ENCODE results near the gene SDSL.

Gene SDSL

DNA sequence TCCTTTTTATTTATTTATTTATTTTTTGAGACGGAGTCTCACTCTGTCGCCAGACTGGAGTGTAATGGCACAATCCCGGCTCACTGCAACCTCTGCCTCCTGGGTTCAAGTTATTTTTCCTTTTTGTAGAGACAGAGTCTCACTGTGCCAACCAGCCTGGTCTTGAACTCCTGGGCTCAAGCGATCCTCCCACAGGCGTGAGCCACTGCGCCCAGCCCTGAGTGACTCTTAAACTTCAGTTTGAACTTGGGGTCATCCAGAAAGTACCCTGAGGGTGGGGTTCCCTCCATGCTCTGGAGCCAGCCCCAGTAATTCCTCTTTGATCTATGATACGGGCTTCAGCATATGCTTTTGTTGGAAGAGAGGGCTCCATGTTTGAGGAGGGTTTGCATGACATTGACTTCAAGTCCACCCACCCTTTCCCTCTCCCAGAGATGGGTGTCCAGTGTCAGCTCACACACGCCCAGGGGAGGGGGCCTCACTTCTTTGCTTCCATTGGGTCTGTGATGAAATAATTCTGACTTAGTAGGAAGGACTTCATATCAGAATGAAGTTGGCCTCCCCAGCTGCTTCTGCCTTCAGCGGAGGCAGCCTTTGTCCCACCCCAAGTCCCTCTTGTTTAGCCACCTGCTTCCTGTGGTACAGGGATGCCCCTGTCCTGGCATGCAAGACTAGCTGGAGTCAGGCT lies 30.4 kb upstream of the SDSL start:
- no peak overlapping the region for H3K27ac ChIP-seq
- TF ChIP-seq, protein P1, sequence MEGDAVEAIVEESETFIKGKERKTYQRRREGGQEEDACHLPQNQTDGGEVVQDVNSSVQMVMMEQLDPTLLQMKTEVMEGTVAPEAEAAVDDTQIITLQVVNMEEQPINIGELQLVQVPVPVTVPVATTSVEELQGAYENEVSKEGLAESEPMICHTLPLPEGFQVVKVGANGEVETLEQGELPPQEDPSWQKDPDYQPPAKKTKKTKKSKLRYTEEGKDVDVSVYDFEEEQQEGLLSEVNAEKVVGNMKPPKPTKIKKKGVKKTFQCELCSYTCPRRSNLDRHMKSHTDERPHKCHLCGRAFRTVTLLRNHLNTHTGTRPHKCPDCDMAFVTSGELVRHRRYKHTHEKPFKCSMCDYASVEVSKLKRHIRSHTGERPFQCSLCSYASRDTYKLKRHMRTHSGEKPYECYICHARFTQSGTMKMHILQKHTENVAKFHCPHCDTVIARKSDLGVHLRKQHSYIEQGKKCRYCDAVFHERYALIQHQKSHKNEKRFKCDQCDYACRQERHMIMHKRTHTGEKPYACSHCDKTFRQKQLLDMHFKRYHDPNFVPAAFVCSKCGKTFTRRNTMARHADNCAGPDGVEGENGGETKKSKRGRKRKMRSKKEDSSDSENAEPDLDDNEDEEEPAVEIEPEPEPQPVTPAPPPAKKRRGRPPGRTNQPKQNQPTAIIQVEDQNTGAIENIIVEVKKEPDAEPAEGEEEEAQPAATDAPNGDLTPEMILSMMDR (conservative IDR thresholded peaks at IDR 0.05) = no peak
- TF ChIP-seq ZFX (IDR thresholded peaks at IDR 0.05) = no peak

DNA sequence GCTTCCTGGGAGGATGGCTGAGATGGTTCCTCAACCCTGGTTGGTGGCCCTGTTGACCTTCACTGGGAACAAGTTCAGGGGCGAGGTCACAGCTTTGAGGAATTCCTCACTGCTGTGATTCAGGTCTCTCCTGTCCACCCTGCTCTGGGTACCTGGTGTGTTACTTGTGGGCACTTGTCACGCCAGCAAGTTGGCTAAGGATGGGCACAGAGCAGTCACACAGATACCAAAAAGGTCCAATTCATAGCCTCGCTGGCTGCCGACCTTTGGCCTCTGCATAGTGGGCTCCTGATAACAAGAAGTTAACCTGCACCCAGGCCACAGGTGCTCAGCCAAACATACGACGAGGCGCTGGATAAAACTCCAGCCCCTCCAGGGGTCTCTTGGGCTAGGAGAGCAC lies 29.7 kb upstream of the SDSL start:
- no peak overlapping the region for H3K27ac ChIP-seq
- TF ChIP-seq ZFX (IDR thresholded peaks at IDR 0.05) = no peak
- TF ChIP-seq, protein P1 (conservative IDR thresholded peaks at IDR 0.05) = no peak

DNA sequence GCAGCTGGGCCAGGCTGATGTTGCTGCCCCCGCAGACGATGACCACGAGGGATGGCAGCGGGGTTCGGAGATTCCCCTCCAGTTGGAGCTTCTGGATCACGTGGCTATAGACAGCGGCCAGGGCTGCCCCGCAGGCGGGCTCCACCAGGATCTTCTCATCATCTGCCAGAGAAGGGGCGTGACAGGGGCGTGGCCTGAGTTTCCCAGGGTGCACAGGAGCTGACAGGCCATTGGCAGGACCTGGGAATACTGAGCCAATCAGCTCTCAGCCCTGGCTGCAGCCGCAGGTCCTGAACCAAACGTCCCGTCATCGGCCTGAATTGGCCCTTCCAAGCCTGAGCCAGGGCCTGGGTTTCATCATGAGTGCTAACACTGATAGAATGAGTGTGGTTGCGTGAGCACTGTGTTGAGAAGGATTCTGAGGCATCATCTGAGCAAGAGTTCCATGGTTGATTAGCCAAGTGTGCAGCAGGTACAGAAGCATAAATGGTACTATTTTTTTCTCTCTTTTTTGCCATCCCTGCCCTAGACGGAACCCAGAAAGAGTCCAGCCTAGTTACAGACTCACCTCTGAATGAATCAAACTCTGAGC lies 29.1 kb upstream of the SDSL start:
- TF ChIP-seq ZFX (IDR thresholded peaks at IDR 0.05) = no peak
- TF ChIP-seq, protein P1 (conservative IDR thresholded peaks at IDR 0.05) = no peak
- H3K27ac ChIP-seq = no peak overlapping the region

DNA sequence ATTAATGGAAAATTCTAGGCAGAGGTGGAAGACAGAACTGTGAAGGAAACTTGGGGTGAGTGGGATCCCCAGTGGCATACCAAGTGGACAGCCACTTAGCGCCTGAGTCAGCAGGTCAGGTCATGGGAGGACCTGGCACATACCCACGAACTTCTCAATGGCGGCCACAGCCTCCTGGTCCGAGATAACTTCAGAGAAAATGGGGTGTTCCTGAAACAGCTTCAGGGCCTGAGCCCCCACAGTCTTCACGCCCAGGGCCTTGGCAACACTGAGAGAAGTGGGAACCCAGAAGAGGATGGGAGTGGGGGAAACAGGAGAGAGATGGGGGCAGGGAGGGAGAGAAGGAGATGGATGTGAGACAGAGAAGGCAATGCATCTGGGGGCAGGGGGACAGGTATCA lies 28.4 kb upstream of the SDSL start:
- no peak overlapping the region for H3K27ac ChIP-seq
- TF ChIP-seq ZFX (IDR thresholded peaks at IDR 0.05) = no peak
- TF ChIP-seq, protein P1 (conservative IDR thresholded peaks at IDR 0.05) = no peak

DNA sequence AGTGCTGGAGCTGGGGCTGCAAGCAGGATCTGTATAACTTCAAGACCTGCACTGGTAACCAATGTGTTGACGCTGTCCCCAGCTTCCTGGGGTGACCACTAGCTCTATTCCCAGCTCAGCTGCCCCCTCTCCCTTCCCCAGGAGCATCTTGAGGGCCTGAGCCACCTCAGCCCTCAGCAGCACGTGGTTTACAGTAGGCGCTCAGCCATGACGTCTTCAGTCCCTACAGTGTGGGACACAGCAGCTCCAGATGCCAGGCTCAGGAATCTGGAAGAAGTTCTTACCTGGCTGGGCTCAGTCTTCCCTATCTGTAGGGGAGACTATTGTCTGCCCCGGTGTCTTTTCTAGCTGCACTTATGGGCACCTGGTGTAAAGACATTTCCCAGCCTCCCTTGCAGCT lies 27.1 kb upstream of the SDSL start:
- no peak for TF ChIP-seq ZFX (IDR thresholded peaks at IDR 0.05)
- TF ChIP-seq, protein P1 (conservative IDR thresholded peaks at IDR 0.05) = no peak

DNA sequence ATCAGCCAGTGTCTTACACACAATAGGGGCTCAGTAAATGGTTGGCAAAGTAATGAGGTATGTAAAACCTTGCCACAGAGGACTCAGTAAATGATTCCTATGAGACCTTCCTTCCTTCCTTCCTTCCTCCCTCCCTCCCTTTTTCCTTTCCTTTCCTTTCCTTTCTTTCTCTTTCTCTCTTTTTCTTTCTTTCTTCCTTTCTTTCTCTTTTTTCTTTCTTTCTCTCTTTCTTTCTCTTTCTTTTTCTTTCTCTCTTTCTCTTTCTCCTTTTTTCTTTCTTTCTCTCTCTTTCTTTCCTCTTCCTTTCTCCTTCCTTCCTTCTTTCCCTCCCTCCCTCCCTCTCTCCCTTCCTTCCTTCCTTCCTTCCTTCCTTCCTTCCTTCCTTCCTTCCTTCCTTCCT lies 26.0 kb upstream of the SDSL start:
- TF ChIP-seq, protein P1 (conservative IDR thresholded peaks at IDR 0.05) = no peak
- no peak for TF ChIP-seq ZFX (IDR thresholded peaks at IDR 0.05)
- H3K27ac ChIP-seq = no peak overlapping the region

More for the DNA sequence above, 27.1 kb upstream of the SDSL start:
- H3K27ac ChIP-seq = no peak overlapping the region

DNA sequence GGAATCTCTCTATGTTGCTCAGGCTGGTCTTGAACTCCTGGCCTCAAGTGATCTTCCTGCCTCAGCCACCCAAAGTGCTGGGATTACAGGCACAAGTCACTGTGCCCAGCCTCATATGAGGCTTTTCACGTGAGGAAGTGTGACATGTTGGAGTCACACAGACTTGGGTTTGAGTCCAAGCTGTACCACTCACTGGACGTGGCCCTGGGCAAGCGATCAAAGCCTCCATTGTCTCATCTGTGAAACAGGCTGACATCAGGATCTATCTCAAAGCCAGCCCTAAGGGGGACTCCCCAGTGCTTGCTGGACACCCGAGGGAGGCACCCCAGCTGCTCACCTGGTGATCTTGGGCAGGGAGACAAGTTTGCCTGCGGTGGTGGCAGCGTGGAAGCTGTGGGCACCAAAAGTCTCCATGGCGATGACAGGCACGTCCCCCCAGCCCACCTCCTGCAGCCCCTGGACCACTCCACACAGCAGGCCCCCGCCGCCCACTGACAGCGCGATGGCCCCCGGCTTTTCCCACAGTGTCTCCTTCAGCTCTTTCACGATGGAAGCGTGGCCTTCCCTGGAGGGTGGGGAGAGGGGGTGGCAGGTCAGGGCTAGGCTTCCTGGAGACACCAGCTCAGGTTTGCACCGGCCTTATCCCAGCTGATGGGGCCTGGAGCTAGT lies 25.2 kb upstream of the SDSL start:
- H3K27ac ChIP-seq = no peak overlapping the region
- TF ChIP-seq, protein P1 (conservative IDR thresholded peaks at IDR 0.05) = no peak
- TF ChIP-seq ZFX (IDR thresholded peaks at IDR 0.05) = no peak
